GM23338 (cell line): ENCODE data around the gene ZNF292. TPM values are rescaled to one million over a fixed set of nuclear protein-coding genes. Genes with fewer than 3 reads are reported as not detected.

Experiments
- ATAC-seq: fragments of 200-7000 bp; cut with Tn5 transposase; 3 replicates; pipeline ENCODE4 v1.9.1; 2020
- DNase-seq: peaks from one replicate; pipeline ENCODE4 v3.0.0-alpha.2; 2015; ENCODE audit warnings: low spot score
- H2AFZ ChIP-seq: fragments of 200-600 bp; sonication (generic); 2 replicates; pipeline ENCODE4 v1.8.0; 2016; ENCODE audit warnings: antibody characterized with exemption, mild to moderate bottlenecking, moderate library complexity
- H3F3A ChIP-seq: fragments of 200-600 bp; sonication (generic); replicated peaks from 2 replicates; pipeline ENCODE4 v1.8.0; 2017; ENCODE audit warnings: antibody characterized with exemption, mixed run types, low read depth
- H3K27ac ChIP-seq: fragments of 200-600 bp; sonication (generic); 2 replicates; pipeline ENCODE4 v1.6.1; 2016; ENCODE audit warnings: low read depth
- H3K27me3 ChIP-seq: fragments of 200-600 bp; sonication (generic); 2 replicates; pipeline ENCODE4 v1.8.0; 2016; ENCODE audit warnings: mild to moderate bottlenecking, mixed run types, moderate library complexity; ENCODE audit not compliant: insufficient read depth
- H3K36me3 ChIP-seq: fragments of 200-600 bp; sonication (generic); 2 replicates; pipeline ENCODE4 v1.8.0; 2016; ENCODE audit warnings: mild to moderate bottlenecking; ENCODE audit not compliant: insufficient read depth
- H3K4me1 ChIP-seq: fragments of 200-600 bp; sonication (generic); 2 replicates; pipeline ENCODE4 v1.8.0; 2016; ENCODE audit warnings: mild to moderate bottlenecking, moderate library complexity; ENCODE audit not compliant: insufficient read depth
- H3K4me2 ChIP-seq: fragments of 200-600 bp; sonication (generic); 2 replicates; pipeline ENCODE4 v1.7.1; 2017; ENCODE audit warnings: mixed run types
- H3K4me3 ChIP-seq: fragments of 200-600 bp; sonication (generic); 2 replicates; pipeline ENCODE4 v1.6.1; 2016; ENCODE audit warnings: mixed run types
- H3K79me2 ChIP-seq: fragments of 200-600 bp; sonication (generic); replicated peaks from 2 replicates; pipeline ENCODE4 v1.8.0; 2017; ENCODE audit warnings: mild to moderate bottlenecking; ENCODE audit not compliant: insufficient read depth
- H3K9me2 ChIP-seq: fragments of 200-600 bp; sonication (generic); 2 replicates; pipeline ENCODE4 v1.8.0; 2017; ENCODE audit not compliant: insufficient read depth
- H4K20me1 ChIP-seq: fragments of 200-600 bp; sonication (generic); replicated peaks from 2 replicates; pipeline ENCODE4 v1.8.0; 2017; ENCODE audit warnings: mild to moderate bottlenecking; ENCODE audit not compliant: insufficient read depth
- H3K27ac Mint-ChIP-seq: 2 replicates; pipeline ENCODE4 v1.8.0; 2020; ENCODE audit warnings: inconsistent platforms, mild to moderate bottlenecking, moderate library complexity, mixed read lengths
- H3K27me3 Mint-ChIP-seq: 3 replicates; pipeline ENCODE4 v1.8.0; 2022; ENCODE audit warnings: low read depth, mild to moderate bottlenecking, moderate library complexity, mixed read lengths, inconsistent platforms; ENCODE audit not compliant: insufficient read depth, poor library complexity
- H3K36me3 Mint-ChIP-seq: 3 replicates; pipeline ENCODE4 v1.8.0; 2021; ENCODE audit warnings: low read depth, mild to moderate bottlenecking, inconsistent platforms, moderate library complexity, mixed read lengths
- H3K4me1 Mint-ChIP-seq: 3 replicates; pipeline ENCODE4 v1.8.0; 2020; ENCODE audit warnings: mild to moderate bottlenecking, inconsistent platforms, mixed read lengths
- H3K4me3 Mint-ChIP-seq: 3 replicates; pipeline ENCODE4 v1.8.0; 2021; ENCODE audit warnings: moderate library complexity, mild to moderate bottlenecking, inconsistent platforms, mixed read lengths
- H3K9me3 Mint-ChIP-seq: 3 replicates; pipeline ENCODE4 v1.8.0; 2020; ENCODE audit warnings: moderate library complexity, mild to moderate bottlenecking, inconsistent platforms, mixed read lengths
- CREB1 ChIP-seq: fragments of 250-450 bp; sonication (Bioruptor Pico); IDR thresholded peaks from 2 replicates; pipeline ENCODE4 v1.5.0; 2020; ENCODE audit warnings: low read depth, mild to moderate bottlenecking, moderate library complexity
- CTCF ChIP-seq, 2 experiments: fragments of 200-600 bp in 1 of 2; sonication (generic) in 1 of 2; conservative IDR thresholded peaks; 2 replicates each; pipeline versions ENCODE4 v1.5.1 to v1.6.1; 2016 to 2017; ENCODE audit warnings: antibody characterized with exemption in 2 of 2, low read depth in 2 of 2, mild to moderate bottlenecking in 2 of 2, moderate library complexity in 1 of 2
- ETS1 ChIP-seq: IDR thresholded peaks from 2 replicates; pipeline ENCODE4 v1.6.1; 2016; ENCODE audit warnings: antibody characterized with exemption
- EZH2 ChIP-seq: fragments of 200-600 bp; sonication (generic); IDR thresholded peaks from one replicate; pipeline ENCODE4 v1.8.0; 2017; ENCODE audit warnings: antibody characterized with exemption, mild to moderate bottlenecking, low read depth; ENCODE audit not compliant: unreplicated experiment
- EZH2phosphoT487 ChIP-seq: fragments of 200-600 bp; sonication (generic); IDR thresholded peaks from one replicate; pipeline ENCODE4 v1.8.1; 2018; ENCODE audit warnings: antibody characterized with exemption; ENCODE audit not compliant: unreplicated experiment
- JUNB ChIP-seq: IDR thresholded peaks from one replicate; pipeline ENCODE4 v1.6.1; 2016; ENCODE audit warnings: antibody characterized with exemption; ENCODE audit not compliant: unreplicated experiment
- NANOG ChIP-seq: IDR thresholded peaks from 2 replicates; pipeline ENCODE4 v1.6.1; 2016; ENCODE audit warnings: antibody characterized with exemption, borderline replicate concordance
- POLR2AphosphoS5 ChIP-seq: IDR thresholded peaks from 2 replicates; pipeline ENCODE4 v1.6.1; 2016; ENCODE audit warnings: antibody characterized with exemption, low read depth
- REST ChIP-seq: IDR thresholded peaks from one replicate; pipeline ENCODE4 v1.6.1; 2018; ENCODE audit warnings: antibody characterized with exemption; ENCODE audit not compliant: unreplicated experiment
- STAT1 ChIP-seq: IDR thresholded peaks from one replicate; pipeline ENCODE4 v1.6.1; 2016; ENCODE audit warnings: antibody characterized with exemption; ENCODE audit not compliant: unreplicated experiment
- ZNF114 ChIP-seq: fragments of 250-450 bp; sonication (Bioruptor Pico); IDR thresholded peaks from 2 replicates; pipeline ENCODE4 v1.5.0; 2020; ENCODE audit warnings: mild to moderate bottlenecking, moderate library complexity
- ZNF331 ChIP-seq: fragments of 250-450 bp; sonication (Bioruptor Pico); IDR thresholded peaks from 2 replicates; pipeline ENCODE4 v1.5.0; 2020; ENCODE audit warnings: low read depth, mild to moderate bottlenecking, moderate library complexity
- polyA plus RNA-seq: library from polyadenylated mRNA; unstranded; fragments of >200 nt; fragmentation: Nextera tagmentation; extraction: Ambion mirVana; gene quantifications from 2 replicates; pipeline ENCODE4 v1.2.1, GENCODE V29; 2016
- total RNA-seq: library from RNA; depleted of rRNA; stranded (reverse); fragments of >200 nt; shearing (Covaris generic); gene quantifications from 2 replicates; pipeline ENCODE4 v1.2.3, GENCODE V29; 2014
- TF ChIP-seq, protein P1 (sequence below): fragments of 250-450 bp; sonication (Bioruptor Pico); IDR thresholded peaks from 2 replicates; pipeline ENCODE4 v1.5.0; 2020; ENCODE audit warnings: mild to moderate bottlenecking, moderate library complexity

The ZNF292 gene
- total and polyA plus RNA-seq, 2 experiments from 2014 or later = 45.7 to 67.9 TPM

DNA sequence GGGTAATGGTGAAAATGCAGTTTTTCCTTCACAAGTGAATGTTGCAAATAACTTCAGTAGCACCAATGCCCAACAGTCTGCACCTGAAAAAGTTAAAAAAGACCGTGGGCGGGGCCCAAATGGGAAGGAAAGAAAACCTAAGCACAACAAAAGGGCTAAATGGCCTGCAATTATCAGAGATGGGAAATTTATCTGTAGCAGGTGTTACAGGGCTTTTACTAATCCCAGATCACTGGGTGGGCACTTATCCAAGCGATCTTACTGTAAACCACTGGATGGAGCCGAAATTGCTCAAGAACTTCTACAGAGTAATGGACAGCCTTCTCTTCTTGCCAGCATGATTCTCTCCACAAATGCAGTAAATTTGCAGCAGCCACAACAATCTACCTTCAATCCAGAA lies 102.2 kb downstream of the ZNF292 start:
- H2AFZ ChIP-seq = no peak overlapping the region
- H3K4me2 ChIP-seq = peak overlapping the region; percentile 2
- TF ChIP-seq NANOG (no peak), CREB1 (CRISPR knock-in tag) (no peak), ETS1 (no peak), EZH2phosphoT487 (no peak), ZNF114 (CRISPR knock-in tag) (no peak), CTCF (conservative IDR thresholded peaks at IDR 0.05; ENCODE audit: low read depth in 2 of 2) (no peak), ZNF331 (CRISPR knock-in tag) (no peak), STAT1 (no peak), REST (no peak), POLR2AphosphoS5 (no peak), EZH2 (no peak), JUNB (no peak)
- TF ChIP-seq, protein P1, sequence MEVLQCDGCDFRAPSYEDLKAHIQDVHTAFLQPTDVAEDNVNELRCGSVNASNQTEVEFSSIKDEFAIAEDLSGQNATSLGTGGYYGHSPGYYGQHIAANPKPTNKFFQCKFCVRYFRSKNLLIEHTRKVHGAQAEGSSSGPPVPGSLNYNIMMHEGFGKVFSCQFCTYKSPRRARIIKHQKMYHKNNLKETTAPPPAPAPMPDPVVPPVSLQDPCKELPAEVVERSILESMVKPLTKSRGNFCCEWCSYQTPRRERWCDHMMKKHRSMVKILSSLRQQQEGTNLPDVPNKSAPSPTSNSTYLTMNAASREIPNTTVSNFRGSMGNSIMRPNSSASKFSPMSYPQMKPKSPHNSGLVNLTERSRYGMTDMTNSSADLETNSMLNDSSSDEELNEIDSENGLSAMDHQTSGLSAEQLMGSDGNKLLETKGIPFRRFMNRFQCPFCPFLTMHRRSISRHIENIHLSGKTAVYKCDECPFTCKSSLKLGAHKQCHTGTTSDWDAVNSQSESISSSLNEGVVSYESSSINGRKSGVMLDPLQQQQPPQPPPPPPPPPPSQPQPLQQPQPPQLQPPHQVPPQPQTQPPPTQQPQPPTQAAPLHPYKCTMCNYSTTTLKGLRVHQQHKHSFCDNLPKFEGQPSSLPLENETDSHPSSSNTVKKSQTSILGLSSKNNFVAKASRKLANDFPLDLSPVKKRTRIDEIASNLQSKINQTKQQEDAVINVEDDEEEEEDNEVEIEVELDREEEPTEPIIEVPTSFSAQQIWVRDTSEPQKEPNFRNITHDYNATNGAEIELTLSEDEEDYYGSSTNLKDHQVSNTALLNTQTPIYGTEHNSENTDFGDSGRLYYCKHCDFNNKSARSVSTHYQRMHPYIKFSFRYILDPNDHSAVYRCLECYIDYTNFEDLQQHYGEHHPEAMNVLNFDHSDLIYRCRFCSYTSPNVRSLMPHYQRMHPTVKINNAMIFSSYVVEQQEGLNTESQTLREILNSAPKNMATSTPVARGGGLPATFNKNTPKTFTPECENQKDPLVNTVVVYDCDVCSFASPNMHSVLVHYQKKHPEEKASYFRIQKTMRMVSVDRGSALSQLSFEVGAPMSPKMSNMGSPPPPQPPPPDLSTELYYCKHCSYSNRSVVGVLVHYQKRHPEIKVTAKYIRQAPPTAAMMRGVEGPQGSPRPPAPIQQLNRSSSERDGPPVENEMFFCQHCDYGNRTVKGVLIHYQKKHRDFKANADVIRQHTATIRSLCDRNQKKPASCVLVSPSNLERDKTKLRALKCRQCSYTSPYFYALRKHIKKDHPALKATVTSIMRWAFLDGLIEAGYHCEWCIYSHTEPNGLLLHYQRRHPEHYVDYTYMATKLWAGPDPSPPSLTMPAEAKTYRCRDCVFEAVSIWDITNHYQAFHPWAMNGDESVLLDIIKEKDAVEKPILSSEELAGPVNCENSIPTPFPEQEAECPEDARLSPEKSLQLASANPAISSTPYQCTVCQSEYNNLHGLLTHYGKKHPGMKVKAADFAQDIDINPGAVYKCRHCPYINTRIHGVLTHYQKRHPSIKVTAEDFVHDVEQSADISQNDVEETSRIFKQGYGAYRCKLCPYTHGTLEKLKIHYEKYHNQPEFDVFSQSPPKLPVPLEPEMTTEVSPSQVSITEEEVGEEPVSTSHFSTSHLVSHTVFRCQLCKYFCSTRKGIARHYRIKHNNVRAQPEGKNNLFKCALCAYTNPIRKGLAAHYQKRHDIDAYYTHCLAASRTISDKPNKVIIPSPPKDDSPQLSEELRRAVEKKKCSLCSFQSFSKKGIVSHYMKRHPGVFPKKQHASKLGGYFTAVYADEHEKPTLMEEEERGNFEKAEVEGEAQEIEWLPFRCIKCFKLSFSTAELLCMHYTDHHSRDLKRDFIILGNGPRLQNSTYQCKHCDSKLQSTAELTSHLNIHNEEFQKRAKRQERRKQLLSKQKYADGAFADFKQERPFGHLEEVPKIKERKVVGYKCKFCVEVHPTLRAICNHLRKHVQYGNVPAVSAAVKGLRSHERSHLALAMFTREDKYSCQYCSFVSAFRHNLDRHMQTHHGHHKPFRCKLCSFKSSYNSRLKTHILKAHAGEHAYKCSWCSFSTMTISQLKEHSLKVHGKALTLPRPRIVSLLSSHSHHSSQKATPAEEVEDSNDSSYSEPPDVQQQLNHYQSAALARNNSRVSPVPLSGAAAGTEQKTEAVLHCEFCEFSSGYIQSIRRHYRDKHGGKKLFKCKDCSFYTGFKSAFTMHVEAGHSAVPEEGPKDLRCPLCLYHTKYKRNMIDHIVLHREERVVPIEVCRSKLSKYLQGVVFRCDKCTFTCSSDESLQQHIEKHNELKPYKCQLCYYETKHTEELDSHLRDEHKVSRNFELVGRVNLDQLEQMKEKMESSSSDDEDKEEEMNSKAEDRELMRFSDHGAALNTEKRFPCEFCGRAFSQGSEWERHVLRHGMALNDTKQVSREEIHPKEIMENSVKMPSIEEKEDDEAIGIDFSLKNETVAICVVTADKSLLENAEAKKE (CRISPR knock-in tag) = no peak
- peaks cover 78% of the 10 kb centered on the region for H3K36me3 Mint-ChIP-seq
- peak overlapping the region; percentile 9 for H3K27ac ChIP-seq
- no peak overlapping the region for H3K4me3 ChIP-seq
- H3K9me2 ChIP-seq = no peaks in the 10 kb centered on the region
- peaks cover 12% of the 10 kb centered on the region for H3K4me1 Mint-ChIP-seq
- ATAC-seq (no peak; the same call in 2 of the 3 replicates), DNase-seq (peak; percentile 62)
- no peaks in the 10 kb centered on the region for H3K27me3 Mint-ChIP-seq
- H3K79me2 ChIP-seq = no peaks in the 10 kb centered on the region
- H3K27ac Mint-ChIP-seq = no peak overlapping the region
- H4K20me1 ChIP-seq = no peaks in the 10 kb centered on the region
- no peaks in the 10 kb centered on the region for H3F3A ChIP-seq
- peaks cover 8% of the 10 kb centered on the region; the same call in 1 of the 3 replicates for H3K9me3 Mint-ChIP-seq
- H3K4me3 Mint-ChIP-seq = no peak overlapping the region
- H3K4me1 ChIP-seq = peaks cover 16% of the 10 kb centered on the region
- peaks cover 26% of the 10 kb centered on the region for H3K36me3 ChIP-seq
- no peaks in the 10 kb centered on the region for H3K27me3 ChIP-seq
